Body of pancreas (tissue), 4 donors: Measurements from ENCODE around the gene DRC7. TPM values are rescaled to one million over a fixed set of nuclear protein-coding genes. Genes with fewer than 3 reads are reported as not detected.

Experiments
- ATAC-seq: fragments of 150-250 bp; one replicate; pipeline ENCODE4 v1.9.1; 2016
- DNase-seq, 4 donors: peaks; one replicate each; pipeline ENCODE4 v3.0.0-alpha.2; 2019
- H3K27ac ChIP-seq, 4 donors: fragments of 200-600 bp; sonication (generic); 1 replicate in 3 of 4; 2 replicates in 1 of 4; pipeline versions ENCODE4 v1.5.1 to v1.6.1; 2016 to 2019; ENCODE audit warnings: mild to moderate bottlenecking in 1 of 4, mixed read lengths in 1 of 4, moderate library complexity in 1 of 4
- H3K27me3 ChIP-seq, 2 donors: fragments of 200-600 bp; sonication (generic); one replicate each; pipeline ENCODE4 v1.6.0; 2016; ENCODE audit warnings: mild to moderate bottlenecking in 1 of 2
- H3K36me3 ChIP-seq, 2 donors: fragments of 200-600 bp; sonication (generic); replicated peaks in 1 of 2; 2 replicates each; pipeline ENCODE4 v1.5.1; 2016; ENCODE audit warnings: low read depth in 2 of 2; ENCODE audit not compliant: insufficient read depth in 1 of 2
- H3K4me1 ChIP-seq: fragments of 200-600 bp; sonication (generic); one replicate; pipeline ENCODE4 v1.6.0; 2016
- H3K4me3 ChIP-seq, 2 donors: fragments of 200-600 bp; sonication (generic); 1 replicate in 1 of 2; 2 replicates in 1 of 2; pipeline ENCODE4 v1.5.1; 2016 to 2019
- H3K9me3 ChIP-seq, 3 donors: fragments of 200-600 bp; sonication (generic); 1 replicate in 2 of 3; 2 replicates in 1 of 3; pipeline ENCODE4 v1.5.1; 2016
- POLR2A ChIP-seq, 3 donors: fragments of 450-650 bp; IDR thresholded peaks; one replicate each; pipeline ENCODE4 v1.6.1; 2016; ENCODE audit warnings: antibody characterized with exemption in 3 of 3, mild to moderate bottlenecking in 2 of 3
- WGBS, 2 donors: methylation state at CpG; one replicate each; pipeline ENCODE4 v1.1.5; 2017; 5-methylcytosine and 5-hydroxymethylcytosine counted together
- intact Hi-C: fragments of 100-400 bp; cut with DNase I; formaldehyde crosslinking; loops from one replicate; pipeline ENCODE4 v1.15.1; 2023
- total RNA-seq, 2 donors: library from RNA; depleted of rRNA; stranded (reverse); fragments of >200 nt; gene quantifications; one replicate each; pipeline ENCODE4 v1.1.0, GENCODE V29; 2016
- TF ChIP-seq, protein P1 (sequence below), 7 experiments: fragments of 450-650 bp in 4 of 7; fragments of 200-600 bp in 3 of 7; sonication (generic) in 3 of 7; IDR thresholded peaks; one replicate each; pipeline ENCODE4 v1.5.1; 2016 to 2019; ENCODE audit warnings: antibody characterized with exemption in 7 of 7

DRC7 gene, protein sequence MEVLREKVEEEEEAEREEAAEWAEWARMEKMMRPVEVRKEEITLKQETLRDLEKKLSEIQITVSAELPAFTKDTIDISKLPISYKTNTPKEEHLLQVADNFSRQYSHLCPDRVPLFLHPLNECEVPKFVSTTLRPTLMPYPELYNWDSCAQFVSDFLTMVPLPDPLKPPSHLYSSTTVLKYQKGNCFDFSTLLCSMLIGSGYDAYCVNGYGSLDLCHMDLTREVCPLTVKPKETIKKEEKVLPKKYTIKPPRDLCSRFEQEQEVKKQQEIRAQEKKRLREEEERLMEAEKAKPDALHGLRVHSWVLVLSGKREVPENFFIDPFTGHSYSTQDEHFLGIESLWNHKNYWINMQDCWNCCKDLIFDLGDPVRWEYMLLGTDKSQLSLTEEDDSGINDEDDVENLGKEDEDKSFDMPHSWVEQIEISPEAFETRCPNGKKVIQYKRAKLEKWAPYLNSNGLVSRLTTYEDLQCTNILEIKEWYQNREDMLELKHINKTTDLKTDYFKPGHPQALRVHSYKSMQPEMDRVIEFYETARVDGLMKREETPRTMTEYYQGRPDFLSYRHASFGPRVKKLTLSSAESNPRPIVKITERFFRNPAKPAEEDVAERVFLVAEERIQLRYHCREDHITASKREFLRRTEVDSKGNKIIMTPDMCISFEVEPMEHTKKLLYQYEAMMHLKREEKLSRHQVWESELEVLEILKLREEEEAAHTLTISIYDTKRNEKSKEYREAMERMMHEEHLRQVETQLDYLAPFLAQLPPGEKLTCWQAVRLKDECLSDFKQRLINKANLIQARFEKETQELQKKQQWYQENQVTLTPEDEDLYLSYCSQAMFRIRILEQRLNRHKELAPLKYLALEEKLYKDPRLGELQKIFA
- 1 to 10 TPM in 1 of 2 donors, not detected in 1; 1.3 TPM for total RNA-seq

- Histone ChIP-seq H3K4me1 (peaks cover 45% of the 10 kb centered on the region), H3K9me3 (no peaks in the 10 kb centered on the region), H3K36me3 (no peaks in the 10 kb centered on the region), H3K27ac (peak within 1 kb of the TSS; percentile 36 to 92 (median 72)), H3K4me3 (no peak within 1 kb of the TSS), H3K27me3 (no peaks in the 10 kb centered on the region)
- 32 to 43% methylated on average over 7 to 8 of the region's 8 CpGs for WGBS, 2 donors
- intact Hi-C loops: no loop called here
- ATAC-seq (peak; percentile 91), DNase-seq (peak; percentile 78 to 91 (median 84))
- TF ChIP-seq POLR2A (IDR thresholded peaks at IDR 0.05): peak in 1 of 3 donors; percentile 17
- TF ChIP-seq, protein P1, sequence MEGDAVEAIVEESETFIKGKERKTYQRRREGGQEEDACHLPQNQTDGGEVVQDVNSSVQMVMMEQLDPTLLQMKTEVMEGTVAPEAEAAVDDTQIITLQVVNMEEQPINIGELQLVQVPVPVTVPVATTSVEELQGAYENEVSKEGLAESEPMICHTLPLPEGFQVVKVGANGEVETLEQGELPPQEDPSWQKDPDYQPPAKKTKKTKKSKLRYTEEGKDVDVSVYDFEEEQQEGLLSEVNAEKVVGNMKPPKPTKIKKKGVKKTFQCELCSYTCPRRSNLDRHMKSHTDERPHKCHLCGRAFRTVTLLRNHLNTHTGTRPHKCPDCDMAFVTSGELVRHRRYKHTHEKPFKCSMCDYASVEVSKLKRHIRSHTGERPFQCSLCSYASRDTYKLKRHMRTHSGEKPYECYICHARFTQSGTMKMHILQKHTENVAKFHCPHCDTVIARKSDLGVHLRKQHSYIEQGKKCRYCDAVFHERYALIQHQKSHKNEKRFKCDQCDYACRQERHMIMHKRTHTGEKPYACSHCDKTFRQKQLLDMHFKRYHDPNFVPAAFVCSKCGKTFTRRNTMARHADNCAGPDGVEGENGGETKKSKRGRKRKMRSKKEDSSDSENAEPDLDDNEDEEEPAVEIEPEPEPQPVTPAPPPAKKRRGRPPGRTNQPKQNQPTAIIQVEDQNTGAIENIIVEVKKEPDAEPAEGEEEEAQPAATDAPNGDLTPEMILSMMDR (IDR thresholded peaks at IDR 0.05): no peak
These were observed at the start of gene DRC7 for GRCh38 chr16:57694725-57695679. TSS of gene DRC7 (plus strand) at chr16:57694806. CDS start at chr16:57697950, 3,144 bp downstream.

DNA sequence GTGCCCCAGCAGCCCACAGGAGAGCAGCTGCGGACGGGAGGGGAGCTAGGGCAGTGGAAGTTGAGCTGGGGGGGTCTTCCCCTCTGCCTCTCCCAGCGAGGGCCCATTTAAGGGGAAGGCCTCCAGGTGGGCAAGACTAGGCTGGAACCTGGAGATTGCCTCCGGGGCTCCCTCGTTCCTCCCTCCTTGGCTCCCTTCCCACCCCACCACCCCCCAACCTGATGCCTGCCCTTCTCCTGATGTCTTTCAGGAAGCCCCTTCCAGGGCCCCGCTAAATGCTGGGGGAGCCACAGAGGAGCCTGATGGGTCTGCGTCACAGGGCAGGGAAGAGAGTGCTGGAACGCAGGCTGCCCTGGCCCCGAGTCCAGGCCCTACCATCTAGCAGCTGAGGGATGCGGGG, 49.4 kb upstream of the DRC7 start:
- intact Hi-C loops: loop anchor here (5.0 kb wide), 1 partner anchor 53 kb away; no protein-coding TSS in a partner anchor

DNA sequence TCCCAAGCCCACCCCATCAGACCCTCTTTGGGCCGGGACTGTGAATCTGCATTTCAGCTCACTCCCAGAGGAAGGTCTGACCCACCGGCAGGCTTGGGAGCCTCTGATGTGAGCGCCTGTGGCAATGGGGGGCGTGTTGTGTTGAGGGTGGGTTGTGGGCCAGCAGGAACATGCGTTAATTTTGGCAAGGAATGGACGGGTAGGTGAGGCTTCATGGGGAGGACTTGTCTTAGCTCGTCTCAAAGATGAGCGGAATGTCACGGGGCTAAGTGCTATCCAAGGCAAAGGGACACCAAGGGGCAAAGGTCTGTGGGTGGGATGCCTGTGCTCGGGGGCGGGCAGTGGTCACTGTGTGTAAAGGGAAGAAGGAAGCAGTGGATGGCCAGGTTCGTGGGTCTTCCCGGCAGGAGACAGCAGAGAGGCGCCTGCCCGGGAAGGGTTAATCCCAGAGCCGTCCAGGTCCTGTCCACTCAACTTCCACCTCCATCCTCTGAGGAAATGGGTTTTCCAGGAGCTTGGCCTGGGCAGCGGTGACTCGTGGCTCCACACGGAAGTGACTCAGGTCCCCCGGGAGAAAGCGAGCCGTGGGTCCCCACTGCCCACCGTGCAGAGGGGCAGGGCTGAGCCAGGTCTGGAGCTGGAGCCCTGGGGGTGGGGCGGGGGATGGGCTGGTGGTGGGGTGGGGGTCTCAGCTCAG, 48.8 kb upstream of the DRC7 start:
- intact Hi-C loops: loop anchor here (5.0 kb wide), 1 partner anchor 54 kb away; no protein-coding TSS in a partner anchor

More for the DNA sequence above, 49.4 kb upstream of the DRC7 start:
- Histone ChIP-seq H3K4me1 (peaks cover 35% of the 10 kb centered on the region), H3K27ac (peak overlapping the region in 1 of 4 donors; percentile 20), H3K9me3 (no peaks in the 10 kb centered on the region), H3K4me3 (no peak overlapping the region), H3K36me3 (peaks cover 5 to 6% of the 10 kb centered on the region in 2 donors), H3K27me3 (no peaks in the 10 kb centered on the region)
- TF ChIP-seq POLR2A (IDR thresholded peaks at IDR 0.05): no peak
- TF ChIP-seq, protein P1 (IDR thresholded peaks at IDR 0.05): no peak
- DNase-seq: no peak
- ATAC-seq: no peak
- 77 to 79% methylated on average over 6 to 9 of the region's 10 CpGs for WGBS, 2 donors

More for the DNA sequence above, 48.8 kb upstream of the DRC7 start:
- peaks cover 5 to 6% of the 10 kb centered on the region in 2 donors for H3K36me3 ChIP-seq
- TF ChIP-seq, protein P1 (IDR thresholded peaks at IDR 0.05): no peak
- TF ChIP-seq POLR2A (IDR thresholded peaks at IDR 0.05): no peak
- WGBS, 2 donors: 72 to 81% methylated on average over 15 to 24 of the region's 24 CpGs
- DNase-seq (no peak), ATAC-seq (no peak)
- H3K4me3 ChIP-seq: no peak overlapping the region
- H3K9me3 ChIP-seq: no peaks in the 10 kb centered on the region
- peak overlapping the region in 3 of 4 donors; percentile 10 to 43 (median 42) for H3K27ac ChIP-seq
- peaks cover 28% of the 10 kb centered on the region for H3K4me1 ChIP-seq
- H3K27me3 ChIP-seq: no peaks in the 10 kb centered on the region
